SK-N-SH (cell line): Measurements from ENCODE around the gene FAM83F. TPM values are rescaled to one million over a fixed set of nuclear protein-coding genes. Genes with fewer than 3 reads are reported as not detected.

Experiments used
- CTCF ChIA-PET: fragments of 300-600, 350-600 bp; formaldehyde crosslinking; extraction: SDS; loops from one replicate; lab custom pipeline; 2021; lab: Yijun Ruan, JAX
- POLR2A ChIA-PET: fragments of 350-600 bp; sonication (Branson Sonifier 250); formaldehyde crosslinking; extraction: SDS; loops from one replicate; lab custom pipeline; 2020; ENCODE audit warnings: antibody characterized with exemption, inconsistent platforms; lab: Yijun Ruan, JAX
- DNase-seq: peaks from one replicate; pipeline ENCODE4 v3.0.0; 2012
- H2AFZ ChIP-seq: fragments of 200-600 bp; sonication (generic); 2 replicates; pipeline ENCODE4 v1.8.1; 2016; ENCODE audit warnings: antibody characterized with exemption, mild to moderate bottlenecking, low read depth
- H3F3A ChIP-seq: fragments of 200-600 bp; sonication (generic); replicated peaks from 2 replicates; pipeline ENCODE3; 2016; ENCODE audit warnings: antibody characterized with exemption, mild to moderate bottlenecking; ENCODE audit not compliant: insufficient read depth
- H3K27ac ChIP-seq, 2 experiments: fragments of 200-500 bp in 1 of 2; fragments of 200-600 bp in 1 of 2; sonication (Bioruptor generic) in 1 of 2; sonication (generic), shearing (Covaris generic) in 1 of 2; 2 replicates each; pipeline versions ENCODE4 v1.5.1 to v1.6.1; 2014 to 2016; ENCODE audit warnings: low read depth in 2 of 2, inconsistent platforms in 1 of 2, low read length in 1 of 2, mild to moderate bottlenecking in 1 of 2, mixed read lengths in 1 of 2
- H3K27me3 ChIP-seq: fragments of 200-600 bp; sonication (generic), shearing (Covaris generic); 2 replicates; pipeline ENCODE4 v1.6.1; 2016; ENCODE audit warnings: mixed run types; ENCODE audit not compliant: insufficient read depth
- H3K36me3 ChIP-seq, 2 experiments: fragments of 200-500 bp in 1 of 2; fragments of 200-600 bp in 1 of 2; sonication (Bioruptor generic) in 1 of 2; sonication (generic) in 1 of 2; replicated peaks in 1 of 2; 2 replicates each; pipeline versions ENCODE3 to v1.5.1; 2014 to 2016; ENCODE audit warnings: low read length in 1 of 2, mild to moderate bottlenecking in 1 of 2; ENCODE audit not compliant: insufficient read depth in 2 of 2, control insufficient read depth in 1 of 2
- H3K4me1 ChIP-seq, 2 experiments: fragments of 200-500 bp in 1 of 2; fragments of 200-600 bp in 1 of 2; sonication (Bioruptor generic) in 1 of 2; sonication (generic), shearing (Covaris generic) in 1 of 2; 2 replicates each; pipeline versions ENCODE4 v1.5.1 to v1.6.1; 2014 to 2016; ENCODE audit warnings: low read depth in 1 of 2, low read length in 1 of 2, mixed run types in 1 of 2; ENCODE audit not compliant: insufficient read depth in 2 of 2, control insufficient read depth in 1 of 2
- H3K4me2 ChIP-seq: fragments of 200-600 bp; sonication (generic), shearing (Covaris generic); 2 replicates; pipeline ENCODE4 v1.6.1; 2017; ENCODE audit warnings: mixed run types
- H3K4me3 ChIP-seq, 2 experiments: fragments of 200-500 bp in 1 of 2; fragments of 200-600 bp in 1 of 2; sonication (Bioruptor generic) in 1 of 2; sonication (generic), shearing (Covaris generic) in 1 of 2; 2 replicates each; pipeline versions ENCODE4 v1.5.1 to v1.8.1; 2014 to 2016; ENCODE audit warnings: low read depth in 2 of 2, inconsistent platforms in 1 of 2, low read length in 1 of 2, mild to moderate bottlenecking in 1 of 2, mixed read lengths in 1 of 2, moderate library complexity in 1 of 2
- H3K79me2 ChIP-seq: fragments of 200-600 bp; sonication (generic); 2 replicates; pipeline ENCODE4 v1.8.1; 2017; ENCODE audit warnings: mild to moderate bottlenecking; ENCODE audit not compliant: insufficient read depth
- H3K9ac ChIP-seq: fragments of 200-600 bp; sonication (generic); 2 replicates; pipeline ENCODE4 v1.6.1; 2017; ENCODE audit warnings: mixed run types
- H3K9me2 ChIP-seq: fragments of 200-600 bp; sonication (generic); 2 replicates; pipeline ENCODE4 v1.6.1; 2017; ENCODE audit warnings: mixed run types
- H3K9me3 ChIP-seq: fragments of 200-600 bp; sonication (generic); 2 replicates; pipeline ENCODE4 v1.6.1; 2017; ENCODE audit warnings: mixed run types, mild to moderate bottlenecking, moderate library complexity
- H4K20me1 ChIP-seq: fragments of 200-600 bp; sonication (generic); 2 replicates; pipeline ENCODE4 v1.6.1; 2017; ENCODE audit warnings: mild to moderate bottlenecking, mixed run types; ENCODE audit not compliant: insufficient read depth
- CHD2 ChIP-seq: fragments of 150-350 bp; IDR thresholded peaks from 2 replicates; pipeline ENCODE4 v1.6.1; 2018; ENCODE audit warnings: low read length; ENCODE audit not compliant: partially characterized antibody
- ELF1 ChIP-seq: IDR thresholded peaks from 2 replicates; pipeline ENCODE4 v1.4.0; 2012
- EP300 ChIP-seq, 2 experiments: IDR thresholded peaks; 2 replicates each; pipeline versions ENCODE4 v1.4.0 to v1.6.1; 2012; ENCODE audit warnings: borderline replicate concordance in 1 of 2, low read depth in 1 of 2, low read length in 1 of 2
- EZH2phosphoT487 ChIP-seq: fragments of 200-600 bp; sonication (generic); IDR thresholded peaks from 2 replicates; pipeline ENCODE4 v1.6.1; 2017; ENCODE audit warnings: low read depth, mixed run types, mild to moderate bottlenecking, antibody characterized with exemption, moderate library complexity, borderline replicate concordance
- FOSL2 ChIP-seq: IDR thresholded peaks from 2 replicates; pipeline ENCODE4 v1.4.0; 2012; ENCODE audit warnings: low read depth, mild to moderate bottlenecking, moderate library complexity, borderline replicate concordance
- FOXJ3 ChIP-seq: sonication (generic); formaldehyde crosslinking; IDR thresholded peaks from 2 replicates; pipeline ENCODE4 v1.5.1; 2020; ENCODE audit warnings: mild to moderate bottlenecking, missing genetic modification reagents
- FOXM1 ChIP-seq: IDR thresholded peaks from 2 replicates; pipeline ENCODE4 v1.4.0; 2012; ENCODE audit warnings: low read depth, mild to moderate bottlenecking
- GABPA ChIP-seq: IDR thresholded peaks from 2 replicates; pipeline ENCODE4 v1.4.0; 2012; ENCODE audit warnings: low read depth, mild to moderate bottlenecking
- IRF3 ChIP-seq: fragments of 150-350 bp; IDR thresholded peaks from 2 replicates; pipeline ENCODE4 v1.6.1; 2016; ENCODE audit warnings: mild to moderate bottlenecking, low read depth, low read length
- JUND ChIP-seq: IDR thresholded peaks from 2 replicates; pipeline ENCODE4 v1.4.0; 2012
- MAX ChIP-seq: IDR thresholded peaks from 2 replicates; pipeline ENCODE4 v1.4.0; 2012; ENCODE audit warnings: low read depth
- MEF2A ChIP-seq: IDR thresholded peaks from 2 replicates; pipeline ENCODE4 v1.4.0; 2012; ENCODE audit warnings: low read depth, borderline replicate concordance
- MXI1 ChIP-seq: IDR thresholded peaks from 2 replicates; pipeline ENCODE4 v1.6.1; 2012; ENCODE audit warnings: mild to moderate bottlenecking, low read depth, low read length, improper control_type of control experiment
- NRF1 ChIP-seq: IDR thresholded peaks from 2 replicates; pipeline ENCODE4 v1.6.1; 2012; ENCODE audit warnings: low read depth, mild to moderate bottlenecking, low read length
- POLR2AphosphoS5 ChIP-seq: IDR thresholded peaks from 2 replicates; pipeline ENCODE4 v1.6.1; 2012; ENCODE audit warnings: low read depth, low read length
- RCOR1 ChIP-seq: fragments of 150-350 bp; IDR thresholded peaks from 2 replicates; pipeline ENCODE4 v1.6.1; 2017; ENCODE audit warnings: antibody characterized with exemption, low read length
- REST ChIP-seq: IDR thresholded peaks from 2 replicates; pipeline ENCODE4 v1.6.1; 2012; ENCODE audit warnings: mild to moderate bottlenecking, low read depth, low read length, moderate library complexity
- RFX5 ChIP-seq: IDR thresholded peaks from 2 replicates; pipeline ENCODE4 v1.6.1; 2012; ENCODE audit warnings: mild to moderate bottlenecking, improper control_type of control experiment, low read length
- RXRA ChIP-seq: IDR thresholded peaks from 2 replicates; pipeline ENCODE4 v1.4.0; 2012; ENCODE audit warnings: low read depth, mild to moderate bottlenecking, borderline replicate concordance
- SIN3A ChIP-seq: IDR thresholded peaks from 2 replicates; pipeline ENCODE4 v1.6.1; 2012; ENCODE audit warnings: low read depth, mild to moderate bottlenecking, low read length, moderate library complexity, borderline replicate concordance
- TAF1 ChIP-seq: IDR thresholded peaks from 2 replicates; pipeline ENCODE4 v1.6.1; 2012; ENCODE audit warnings: low read depth, mild to moderate bottlenecking, low read length, moderate library complexity, borderline replicate concordance
- TCF12 ChIP-seq: IDR thresholded peaks from 2 replicates; pipeline ENCODE4 v1.4.0; 2012
- TEAD4 ChIP-seq: IDR thresholded peaks from 2 replicates; pipeline ENCODE4 v1.4.0; 2012; ENCODE audit warnings: mild to moderate bottlenecking, borderline replicate concordance; ENCODE audit not compliant: insufficient read depth
- USF1 ChIP-seq: IDR thresholded peaks from 2 replicates; pipeline ENCODE4 v1.4.0; 2012; ENCODE audit warnings: low read depth, borderline replicate concordance
- USF2 ChIP-seq: fragments of 150-350 bp; IDR thresholded peaks from 2 replicates; pipeline ENCODE4 v1.6.1; 2017; ENCODE audit warnings: antibody characterized with exemption, low read length, low read depth, borderline replicate concordance
- YY1 ChIP-seq: IDR thresholded peaks from 2 replicates; pipeline ENCODE4 v1.4.0; 2012; ENCODE audit warnings: low read depth, mild to moderate bottlenecking
- WGBS: methylation state at CpG from one replicate; pipeline ENCODE4 v1.1.6; 2017; ENCODE audit warnings: low lambda C conversion rate; 5-methylcytosine and 5-hydroxymethylcytosine counted together
- polyA plus RNA-seq, 3 experiments: library from polyadenylated mRNA; depleted of rRNA; stranded (reverse); fragments of >200 nt; gene quantifications; 2 replicates each; pipeline ENCODE4 v1.2.3, GENCODE V29; 2012

The FAM83F gene
- polyA plus RNA-seq, 1 of the 3 experiments (the other 2 are of a cell fraction), result not detected

- H3F3A ChIP-seq, result no peaks in the 10 kb centered on the region
- H3K9ac ChIP-seq, result peak overlapping the region; percentile 83
- WGBS, result 2% methylated on average over 24 of the region's 34 CpGs
- peak; percentile 89 for DNase-seq
- no peaks in the 10 kb centered on the region for H3K9me2 ChIP-seq
- peak overlapping the region; percentile 96 for H2AFZ ChIP-seq
- CTCF ChIA-PET, result interaction anchor here (2.4 kb wide), 1 partner anchor 510 kb away, joined by 14 read pairs; no protein-coding TSS in a partner anchor
- H3K4me3 ChIP-seq, result peak overlapping the region; percentile 64 to 72
- no peaks in the 10 kb centered on the region for H3K9me3 ChIP-seq
- H4K20me1 ChIP-seq, result no peaks in the 10 kb centered on the region
- peaks cover 3% of the 10 kb centered on the region; the same call in 1 of the 2 replicates for H3K79me2 ChIP-seq
- H3K4me1 ChIP-seq, result peaks cover 8 to 12% of the 10 kb centered on the region in 2 experiments; a peak in 2 of 4 replicates
- peak overlapping the region; percentile 75 for H3K4me2 ChIP-seq
- peak overlapping the region; percentile 83 to 87 for H3K27ac ChIP-seq
- POLR2A ChIA-PET, result interaction anchor here (0.6 to 1.6 kb wide), 8 partner anchors 10 to 543 kb away, joined by 3 to 7 read pairs (median 4); partner anchors contain the start of genes ADSL, MIEF1 and TNRC6B
- H3K27me3 ChIP-seq, result no peaks in the 10 kb centered on the region
- no peaks in the 10 kb centered on the region for H3K36me3 ChIP-seq
- TF ChIP-seq TAF1 (peak; percentile 67; the same call in 1 of the 2 replicates), REST (no peak), TEAD4 (no peak), MAX (peak; percentile 21; the same call in 1 of the 2 replicates), MXI1 (0 out of 2 replicates have a peak, but pooled peaks have one; percentile 20), FOXM1 (no peak), CHD2 (peak; percentile 51), EZH2phosphoT487 (no peak), JUND (no peak), EP300 (IDR thresholded peaks at IDR 0.05; ENCODE audit: borderline replicate concordance in 1 of 2, low read depth in 1 of 2, low read length in 1 of 2) (no peak), USF1 (no peak), POLR2AphosphoS5 (0 out of 2 replicates have a peak, but pooled peaks have one; percentile 52), TCF12 (no peak), ELF1 (peak; percentile 10; the same call in 1 of the 2 replicates), USF2 (no peak), FOSL2 (no peak), FOXJ3 (CRISPR knock-in tag) (no peak), IRF3 (peak; percentile 77), YY1 (peak; percentile 68), GABPA (peak; percentile 52), MEF2A (no peak), RXRA (no peak), RFX5 (no peak), SIN3A (no peak; the same call in 1 of the 2 replicates), NRF1 (no peak), RCOR1 (no peak)
Measured at GRCh38 chr22:40044102-40044869, 49.5 kb downstream of the FAM83F start.
